GM21423 (cell line): ENCODE measurements around the gene SUSD3.
"Not testable (repeated sequence)": the region's sequence is repeated elsewhere in the genome, so short reads cannot be mapped to it uniquely, and the experiment has no call there.

Experiments
- ATAC-seq: cut with Tn5 transposase; IDR thresholded peaks from one replicate; pipeline ENCODE4 v1.9.1; 2021; ENCODE audit warnings: mild to moderate bottlenecking, moderate library complexity; ENCODE audit not compliant: unreplicated experiment

The SUSD3 gene

GRCh38 chr9:93108291-93109041 lies 50.0 kb downstream of the SUSD3 start:
- ATAC-seq, result no peak

DNA sequence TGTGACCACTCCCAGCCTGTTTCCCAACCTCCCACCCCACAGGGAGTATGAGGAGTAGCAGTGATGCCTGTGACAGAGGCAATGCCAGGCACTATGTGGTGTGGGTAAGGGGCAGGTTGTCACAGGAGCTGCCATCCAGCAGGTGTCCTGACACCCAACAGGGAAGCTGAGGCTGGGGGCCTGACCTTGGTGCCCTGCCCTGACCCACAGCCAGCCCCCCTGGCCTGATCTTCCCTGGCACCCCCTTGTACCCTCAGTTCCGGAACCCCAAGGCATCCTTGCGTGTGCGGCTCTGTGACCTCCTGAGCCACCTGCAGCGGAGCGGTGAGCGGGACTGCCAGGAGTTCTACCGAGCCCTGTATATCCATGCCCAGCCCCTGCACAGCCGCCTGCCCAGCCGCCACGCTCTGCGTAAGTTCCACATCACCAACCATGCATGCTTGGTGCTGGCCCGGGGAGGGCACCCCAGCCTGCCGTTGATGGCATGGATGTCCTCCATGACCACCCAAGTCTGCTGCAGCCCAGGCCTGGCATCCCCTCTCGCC lies 51.9 kb downstream of the SUSD3 start:
- ATAC-seq, result no peak

GRCh38 chr9:93111001-93111370 lies 52.5 kb downstream of the SUSD3 start:
- no peak for ATAC-seq

GRCh38 chr9:93111371-93112115 lies 53.0 kb downstream of the SUSD3 start:
- ATAC-seq, result no peak

GRCh38 chr9:93112116-93112863 lies 53.8 kb downstream of the SUSD3 start:
- ATAC-seq, result no peak

DNA sequence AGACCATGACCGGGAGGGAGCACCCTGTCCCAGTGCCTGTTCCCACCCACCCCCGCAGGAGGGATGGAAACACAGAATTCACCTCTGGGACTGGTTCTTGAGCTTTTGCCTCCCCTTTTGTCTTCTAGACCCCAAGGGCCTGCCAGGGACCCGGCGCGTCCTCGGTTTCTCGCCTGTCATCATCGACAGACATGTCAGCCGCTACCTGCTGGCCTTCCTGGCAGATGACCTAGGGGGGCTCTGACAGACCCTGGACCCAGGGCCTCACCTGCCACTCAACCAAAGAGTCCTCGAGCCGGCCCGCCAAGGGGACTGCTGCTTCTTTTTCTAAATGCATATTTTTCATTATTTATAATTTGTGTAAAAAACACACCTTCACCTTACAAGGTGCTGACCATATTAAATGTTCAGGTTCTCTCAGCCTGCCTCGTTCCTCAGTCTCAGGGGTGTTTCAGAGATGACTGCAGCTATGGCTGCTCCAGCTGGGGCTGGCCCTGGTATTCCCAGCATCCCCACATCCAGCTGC lies 54.4 kb downstream of the SUSD3 start:
- no peak for ATAC-seq

GRCh38 chr9:93114169-93114983 lies 55.9 kb downstream of the SUSD3 start:
- no peak for ATAC-seq

DNA sequence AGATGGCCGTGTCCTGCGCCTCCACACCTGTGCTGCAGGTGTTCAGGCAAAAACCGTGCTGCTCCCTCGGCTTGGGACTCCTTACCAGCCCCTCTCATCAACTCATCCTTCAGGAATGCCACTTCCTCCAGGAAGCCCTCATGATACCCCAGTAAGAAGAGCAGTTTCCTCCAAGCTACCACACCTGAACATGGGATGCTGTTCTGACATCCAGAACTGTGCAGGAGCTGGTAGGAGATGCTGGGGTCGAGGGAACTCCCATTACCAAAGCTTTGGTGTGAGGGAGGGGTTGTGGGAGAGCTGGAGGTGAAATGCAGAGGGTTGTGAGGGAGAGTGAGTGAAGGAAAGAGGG lies 56.5 kb downstream of the SUSD3 start:
- no peak for ATAC-seq

DNA sequence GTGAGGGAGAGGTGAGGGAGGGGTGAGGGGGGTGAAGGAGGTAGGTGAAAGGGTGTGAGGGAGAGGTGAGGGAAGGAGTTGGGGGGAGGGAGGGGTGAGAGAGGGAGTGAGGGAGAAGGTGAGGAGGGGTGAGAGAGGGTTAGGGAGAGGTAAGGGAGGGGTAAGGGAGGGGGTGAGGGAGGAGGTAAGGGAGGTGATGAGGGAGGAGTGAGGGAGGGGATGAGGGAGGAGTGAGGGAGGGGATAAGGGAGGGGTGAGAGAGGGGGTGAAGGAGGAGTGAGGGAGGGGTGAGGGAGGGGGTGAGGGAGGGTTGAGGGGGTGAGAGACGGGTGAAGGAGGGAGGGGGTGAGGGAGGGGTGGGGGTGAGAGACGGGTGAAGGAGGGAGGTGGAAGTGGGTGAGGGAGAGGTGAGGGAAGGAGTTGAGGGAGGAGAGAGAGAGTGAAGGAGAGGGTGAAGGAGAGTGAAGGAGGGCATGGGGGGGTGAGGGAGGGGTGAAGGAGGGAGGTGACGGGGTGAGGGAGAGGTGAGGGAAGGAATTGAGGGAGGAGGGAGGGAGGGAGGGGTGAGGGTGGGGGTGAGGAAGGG lies 57.1 kb downstream of the SUSD3 start:
- no peak for ATAC-seq

DNA sequence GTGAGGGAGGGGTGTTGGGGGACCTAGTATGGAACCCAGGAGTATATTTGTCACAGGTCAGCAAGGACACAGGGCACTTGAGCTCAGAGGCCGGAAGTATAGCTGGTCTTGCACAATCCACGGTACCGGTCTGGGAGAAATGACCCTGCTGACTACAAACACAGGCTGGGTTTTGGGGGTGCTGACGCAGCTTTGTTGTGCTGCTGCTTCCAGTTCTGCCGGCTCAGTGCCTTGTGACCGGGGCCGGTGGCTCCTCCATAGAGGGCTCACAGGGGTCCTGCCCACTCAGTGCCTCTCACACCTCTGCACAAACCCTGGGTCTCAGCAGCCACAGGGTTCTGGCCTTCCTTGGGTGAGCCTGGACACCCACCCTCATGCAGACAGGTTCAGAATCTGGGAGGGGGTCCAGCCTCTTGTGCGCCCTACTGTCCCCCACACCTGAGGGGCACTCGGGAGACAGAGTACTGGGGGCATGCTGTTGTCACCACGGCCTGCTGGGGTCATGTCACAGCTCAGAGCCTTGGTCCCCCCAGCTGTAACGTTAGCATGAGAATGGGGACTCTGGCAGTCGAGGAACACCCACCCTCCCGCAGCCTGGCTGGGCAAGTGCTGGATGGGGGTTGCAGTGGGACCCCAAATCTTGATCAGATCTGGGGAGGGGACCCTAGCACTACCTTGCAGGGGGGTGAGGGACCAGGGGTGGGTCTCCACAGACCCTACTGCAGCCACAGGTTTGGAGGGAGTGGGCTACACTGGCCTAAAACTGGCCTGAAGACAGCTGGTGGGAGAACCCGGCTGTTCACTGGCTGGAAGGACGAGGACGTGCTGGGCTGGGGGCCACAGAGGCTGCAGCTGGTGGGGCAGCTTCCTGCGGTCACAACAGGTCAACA lies 57.8 kb downstream of the SUSD3 start:
- no peak for ATAC-seq

DNA sequence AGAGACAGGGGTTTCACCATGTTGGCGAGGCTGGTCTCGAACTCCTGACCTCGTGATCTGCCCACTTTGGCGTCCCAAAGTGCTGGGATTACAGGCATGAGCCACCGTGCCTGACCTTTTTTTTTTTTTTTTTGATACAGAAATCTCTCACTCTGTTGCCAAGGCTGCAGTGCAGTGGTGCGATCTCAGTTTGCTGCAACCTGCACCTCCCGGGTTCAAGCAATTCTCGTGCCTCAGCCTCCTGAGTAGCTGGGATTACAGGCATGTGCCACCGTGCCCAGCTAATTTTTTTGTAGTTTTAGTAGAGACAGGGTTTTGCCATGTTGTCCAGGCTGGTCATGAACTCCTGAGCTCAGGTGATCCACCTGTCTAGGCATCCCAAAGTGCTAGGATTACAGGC lies 59.0 kb downstream of the SUSD3 start:
- ATAC-seq, result not testable (repeated sequence)

DNA sequence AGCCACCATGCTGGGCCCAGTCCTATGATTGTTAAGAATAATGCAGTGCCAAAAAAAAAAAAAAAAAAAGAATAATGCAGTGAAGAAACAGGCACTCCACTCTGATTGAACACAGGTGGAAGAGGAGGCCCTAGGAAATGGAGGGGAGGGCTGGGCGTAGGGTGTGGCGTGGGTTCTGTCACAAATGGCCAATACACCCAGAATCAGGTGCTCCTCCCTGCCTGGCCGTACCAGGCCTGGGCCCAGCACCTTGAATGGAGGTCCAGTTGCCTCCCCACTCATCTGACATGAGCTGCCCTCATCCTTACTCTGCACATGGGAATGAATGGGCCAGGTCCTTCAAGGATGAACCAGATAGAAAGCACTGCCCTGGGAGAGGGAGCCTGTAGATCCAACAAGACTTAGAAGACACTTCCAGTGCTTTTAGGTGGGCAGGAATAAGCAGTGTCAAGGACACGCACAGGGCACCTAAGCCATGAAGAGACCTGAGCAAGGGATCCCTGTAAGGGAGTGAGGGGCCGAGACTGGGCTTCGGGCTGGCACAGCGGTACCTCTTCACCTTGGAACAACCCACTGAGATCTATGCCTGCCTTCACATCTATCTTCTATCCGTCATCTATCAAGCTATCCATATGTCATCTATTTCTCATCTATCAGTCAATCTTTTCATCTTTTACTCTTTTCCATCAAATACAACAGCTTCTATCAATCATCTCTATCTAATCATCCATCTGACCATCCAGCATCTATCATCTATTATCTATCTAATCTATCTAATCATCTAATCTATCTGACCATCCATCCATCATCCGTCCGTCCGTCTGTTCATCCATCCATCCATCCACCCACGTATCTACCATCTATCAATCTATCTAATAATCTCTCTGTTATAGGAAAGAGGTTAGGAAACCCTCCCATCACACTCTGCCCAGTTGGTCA lies 59.7 kb downstream of the SUSD3 start:
- ATAC-seq, result no peak

DNA sequence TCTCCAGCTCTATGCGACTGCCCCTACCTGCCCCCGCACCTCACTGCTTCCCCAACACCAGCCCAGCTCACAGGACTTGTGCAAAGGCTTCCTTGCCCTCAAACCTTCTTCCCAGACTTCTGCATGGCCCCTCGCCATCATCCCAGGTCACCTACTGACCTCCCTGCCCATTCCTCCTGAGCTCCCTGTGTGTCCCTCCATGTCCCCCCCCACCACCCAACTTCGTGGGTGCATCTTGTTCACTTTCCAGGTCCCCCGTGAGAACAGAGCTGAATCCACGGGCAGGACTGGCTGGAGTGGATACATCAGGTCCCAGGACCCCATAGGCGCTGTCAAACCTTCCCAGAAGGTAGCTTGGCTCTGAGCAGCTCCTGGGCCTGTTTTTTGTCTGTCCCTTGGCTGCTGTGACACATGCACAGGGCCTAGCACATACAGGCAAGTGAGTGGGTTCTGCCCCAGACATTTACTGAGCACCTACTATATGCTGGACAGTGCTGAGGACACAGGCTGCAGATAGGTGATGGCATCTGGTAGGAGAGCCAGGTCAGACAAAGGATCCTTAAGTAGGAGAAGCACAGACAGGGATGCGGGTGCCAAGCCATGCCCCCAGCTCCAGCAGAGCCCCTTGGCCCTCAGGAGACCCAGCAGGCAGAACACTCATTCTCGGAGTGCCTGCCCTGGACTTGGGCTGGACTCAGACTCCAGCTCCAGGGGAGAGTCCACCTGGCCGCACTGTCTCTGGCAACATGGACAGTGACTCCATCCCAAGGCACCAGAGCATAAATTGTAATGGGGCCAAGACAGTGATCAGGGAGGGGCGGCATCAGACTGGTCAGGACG lies 60.6 kb downstream of the SUSD3 start:
- ATAC-seq, result no peak

DNA sequence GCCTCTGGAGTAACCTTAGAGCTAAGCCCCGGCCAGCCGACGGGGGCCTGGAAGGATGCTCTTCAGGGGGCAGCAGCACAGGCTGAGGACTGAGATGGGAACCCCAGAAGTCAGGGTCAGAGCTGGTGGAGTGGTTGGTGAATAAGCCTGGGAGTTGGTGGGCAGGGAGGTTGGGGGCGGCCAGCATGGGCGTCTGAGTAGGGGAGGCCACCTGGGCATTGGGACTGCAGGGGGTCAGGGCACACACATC lies 61.1 kb downstream of the SUSD3 start:
- no peak for ATAC-seq

DNA sequence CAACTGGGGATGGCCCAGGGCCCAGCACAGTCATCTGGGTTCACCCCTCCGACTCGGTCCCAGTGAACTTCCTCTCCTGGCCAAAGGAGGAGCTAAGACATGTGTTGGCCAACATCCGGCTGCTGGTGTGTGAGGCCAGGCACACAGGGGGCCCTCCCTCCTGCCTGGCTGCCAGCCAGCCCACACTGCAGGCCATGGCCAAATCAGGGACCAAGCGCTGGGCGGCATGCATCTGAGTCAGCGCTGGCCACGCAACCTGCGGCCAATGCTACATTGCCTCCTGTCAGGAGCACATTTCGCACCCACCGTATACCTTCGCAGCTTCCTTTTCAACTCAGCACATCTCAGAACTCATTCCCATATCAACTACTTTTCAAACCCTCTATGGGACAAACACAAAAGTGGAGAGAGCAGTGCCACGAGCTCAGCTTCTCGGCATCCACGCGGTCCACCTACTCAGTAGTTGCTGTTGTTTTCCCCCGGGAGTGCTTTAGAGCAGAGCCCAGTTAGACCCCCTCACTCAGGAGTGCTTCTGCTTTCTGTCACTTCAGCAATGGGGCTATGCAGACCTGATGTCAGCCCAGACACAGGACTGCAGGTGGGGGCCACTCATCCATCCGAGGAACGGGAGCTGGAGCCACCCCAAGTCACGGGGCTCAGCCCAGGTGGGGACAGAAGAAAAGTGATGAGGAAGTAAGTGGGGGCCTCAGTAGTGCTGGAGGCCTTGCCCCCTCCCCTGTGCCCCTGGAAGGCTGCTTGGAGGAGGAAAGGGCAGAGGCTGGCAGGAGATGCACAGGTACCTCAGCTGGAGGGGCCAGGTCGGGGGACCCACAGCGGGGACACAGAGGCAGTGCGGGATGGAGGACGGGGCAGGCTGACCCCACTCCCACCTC lies 61.7 kb downstream of the SUSD3 start:
- peak; percentile 95 for ATAC-seq

- ATAC-seq, result no peak
These were observed 62.4 kb downstream of the SUSD3 start for GRCh38 chr9:93120846-93121315.
